Lower leg skin (tissue), 4 donors: ENCODE measurements around the gene CTAGE4. TPM values are rescaled to one million over a fixed set of nuclear protein-coding genes. Genes with fewer than 3 reads are reported as not detected.
"Not testable (repeated sequence)": the region's sequence is repeated elsewhere in the genome, so short reads cannot be mapped to it uniquely, and the experiment has no call there.

Source experiments
- DNase-seq, 2 donors: peaks; one replicate each; pipeline ENCODE4 v3.0.0-alpha.2; 2019; ENCODE audit warnings: low spot score in 2 of 2
- H3K4me3 ChIP-seq: fragments of 200-600 bp; sonication (generic); 2 replicates; pipeline ENCODE4 v1.5.1; 2017; ENCODE audit warnings: mild to moderate bottlenecking, low read depth; ENCODE audit not compliant: poor library complexity, severe bottlenecking
- POLR2A ChIP-seq, 2 donors: fragments of 450-650 bp; IDR thresholded peaks; one replicate each; pipeline ENCODE4 v1.6.1; 2016 to 2017; ENCODE audit warnings: antibody characterized with exemption in 2 of 2, mild to moderate bottlenecking in 1 of 2, moderate library complexity in 1 of 2
- WGBS, 2 donors: methylation state at CpG; one replicate each; pipeline ENCODE4 v1.1.5; 2018; 5-methylcytosine and 5-hydroxymethylcytosine counted together
- intact Hi-C: fragments of 100-400 bp; cut with DNase I; formaldehyde crosslinking; loops from one replicate; pipeline ENCODE4 v1.15.0; 2023; ENCODE audit warnings: low total_unique reads
- total RNA-seq, 4 donors: library from RNA; depleted of rRNA; stranded (reverse); fragments of >200 nt; gene quantifications; one replicate each; pipeline ENCODE4 v1.1.0, GENCODE V29; 2016
- TF ChIP-seq, protein P1 (sequence below), 3 donors: fragments of 450-650 bp; IDR thresholded peaks; one replicate each; pipeline ENCODE4 v1.5.1; 2016; ENCODE audit warnings: antibody characterized with exemption in 3 of 3, mild to moderate bottlenecking in 3 of 3, moderate library complexity in 2 of 3

The CTAGE4 gene
- 10 to 100 TPM in 2 of 4 donors, 1 to 10 TPM in 2; 4.8 to 28.2 (median 13.0) TPM for total RNA-seq

GRCh38 chr7:144183166-144183565, at the start of gene CTAGE4:
CTAGE4 (plus strand) TSS chr7:144183466; CDS start chr7:144183504, 38 bp downstream.
- H3K4me3 ChIP-seq, DNase-seq, intact Hi-C loops: not testable (repeated sequence)
- 94% methylated on average over 2 of the region's 19 CpGs; no CpG with 5 or more reads in 1 of the 2 donors for WGBS, 2 donors

DNA sequence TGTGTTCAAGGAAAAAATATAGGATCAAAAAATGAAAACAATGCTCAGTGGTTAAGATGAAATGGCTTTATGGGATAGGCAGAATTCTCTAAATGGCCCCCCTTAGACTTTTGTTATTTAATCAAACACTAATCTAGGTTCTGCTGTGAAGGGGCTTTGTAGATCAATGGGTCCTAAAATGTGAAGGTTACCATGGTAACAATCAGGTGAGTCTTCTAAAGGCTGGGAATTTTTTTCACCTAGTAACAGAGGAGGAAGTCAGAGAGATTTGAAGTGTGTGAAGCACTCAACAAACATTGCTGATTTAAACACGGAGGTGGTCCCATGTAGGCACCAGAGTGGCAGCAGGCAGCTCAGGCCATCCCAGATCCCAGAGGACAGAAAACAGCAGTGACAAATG, 49.1 kb upstream of the CTAGE4 start:
- H3K4me3 ChIP-seq: no peak overlapping the region
- intact Hi-C loops: no loop called here
- no peak for TF ChIP-seq POLR2A (IDR thresholded peaks at IDR 0.05)
- TF ChIP-seq, protein P1, sequence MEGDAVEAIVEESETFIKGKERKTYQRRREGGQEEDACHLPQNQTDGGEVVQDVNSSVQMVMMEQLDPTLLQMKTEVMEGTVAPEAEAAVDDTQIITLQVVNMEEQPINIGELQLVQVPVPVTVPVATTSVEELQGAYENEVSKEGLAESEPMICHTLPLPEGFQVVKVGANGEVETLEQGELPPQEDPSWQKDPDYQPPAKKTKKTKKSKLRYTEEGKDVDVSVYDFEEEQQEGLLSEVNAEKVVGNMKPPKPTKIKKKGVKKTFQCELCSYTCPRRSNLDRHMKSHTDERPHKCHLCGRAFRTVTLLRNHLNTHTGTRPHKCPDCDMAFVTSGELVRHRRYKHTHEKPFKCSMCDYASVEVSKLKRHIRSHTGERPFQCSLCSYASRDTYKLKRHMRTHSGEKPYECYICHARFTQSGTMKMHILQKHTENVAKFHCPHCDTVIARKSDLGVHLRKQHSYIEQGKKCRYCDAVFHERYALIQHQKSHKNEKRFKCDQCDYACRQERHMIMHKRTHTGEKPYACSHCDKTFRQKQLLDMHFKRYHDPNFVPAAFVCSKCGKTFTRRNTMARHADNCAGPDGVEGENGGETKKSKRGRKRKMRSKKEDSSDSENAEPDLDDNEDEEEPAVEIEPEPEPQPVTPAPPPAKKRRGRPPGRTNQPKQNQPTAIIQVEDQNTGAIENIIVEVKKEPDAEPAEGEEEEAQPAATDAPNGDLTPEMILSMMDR (IDR thresholded peaks at IDR 0.05): no peak
- WGBS, 2 donors: 68 to 85% methylated on average over 1 of the region's 1 CpG
- no peak for DNase-seq

GRCh38 chr7:144137501-144137900, 45.8 kb upstream of the CTAGE4 start:
- WGBS, 2 donors: 52 to 73% methylated on average over 1 of the region's 1 CpG

GRCh38 chr7:144142187-144142586, 41.1 kb upstream of the CTAGE4 start:
- 69 to 74% methylated on average over 3 of the region's 3 CpGs for WGBS, 2 donors
- intact Hi-C loops: no loop called here

More at GRCh38 chr7:144137501-144137900, 45.8 kb upstream of the CTAGE4 start:
- intact Hi-C loops: no loop called here
- DNase-seq: no peak
- H3K4me3 ChIP-seq: no peak overlapping the region
- TF ChIP-seq, protein P1 (IDR thresholded peaks at IDR 0.05): no peak
- TF ChIP-seq POLR2A (IDR thresholded peaks at IDR 0.05): no peak

DNA sequence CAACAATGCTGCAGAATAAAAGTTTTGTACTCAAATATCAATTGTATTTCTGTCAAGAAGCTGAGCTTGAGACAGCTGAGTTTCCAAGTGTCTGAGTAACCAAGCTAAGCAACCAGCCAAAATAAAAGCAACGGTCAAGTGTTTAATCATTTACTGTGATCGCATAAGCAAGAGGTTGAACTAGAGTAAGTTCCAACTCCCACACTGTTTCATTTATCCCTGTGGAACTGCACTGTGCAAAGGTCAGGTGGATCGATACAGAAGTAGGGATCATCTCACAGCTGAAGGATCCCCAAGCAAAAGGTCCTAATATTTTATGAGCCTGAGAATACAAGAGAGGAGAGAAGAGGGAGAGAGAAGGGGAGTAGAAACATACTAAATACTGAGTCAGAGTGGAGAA, 38.8 kb upstream of the CTAGE4 start:
- intact Hi-C loops: no loop called here
- WGBS, 2 donors: 92 to 94% methylated on average over 3 of the region's 3 CpGs
- TF ChIP-seq POLR2A (IDR thresholded peaks at IDR 0.05): no peak
- TF ChIP-seq, protein P1 (IDR thresholded peaks at IDR 0.05): no peak
- DNase-seq: no peak
- H3K4me3 ChIP-seq: no peak overlapping the region

More at GRCh38 chr7:144142187-144142586, 41.1 kb upstream of the CTAGE4 start:
- DNase-seq: no peak
- no peak overlapping the region for H3K4me3 ChIP-seq
- TF ChIP-seq, protein P1 (IDR thresholded peaks at IDR 0.05): no peak
- TF ChIP-seq POLR2A (IDR thresholded peaks at IDR 0.05): no peak

DNA sequence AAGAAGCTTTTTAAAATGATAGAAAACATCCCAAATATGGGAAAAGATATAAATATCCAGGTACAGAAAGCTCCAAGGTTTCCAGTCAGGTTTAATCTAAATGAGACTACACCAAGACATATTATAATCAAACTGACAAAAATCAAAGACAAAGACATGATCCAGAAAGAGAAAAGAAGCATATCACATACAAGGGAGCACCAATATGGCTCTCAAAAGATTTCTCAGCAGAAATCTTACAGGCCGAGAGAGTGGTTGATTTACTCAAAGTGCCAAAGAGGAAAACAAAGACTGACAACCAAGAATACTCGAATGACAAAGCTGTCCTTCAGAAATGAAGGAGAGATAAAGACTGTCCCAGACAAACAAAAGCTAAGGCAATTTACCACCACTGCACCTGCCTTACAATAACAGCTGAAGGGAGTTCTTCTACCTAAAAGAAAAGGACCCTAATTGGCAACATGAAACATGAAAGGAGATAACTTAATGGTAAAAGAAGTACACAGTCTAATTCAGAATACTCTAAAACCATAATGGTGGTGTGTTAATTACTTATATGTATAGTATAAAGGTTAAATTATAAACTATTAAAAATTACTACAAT, 34.9 kb upstream of the CTAGE4 start:
- intact Hi-C loops: no loop called here
- H3K4me3 ChIP-seq: no peak overlapping the region
- WGBS, 2 donors: 80 to 83% methylated on average over 2 of the region's 2 CpGs
- DNase-seq: no peak
- TF ChIP-seq, protein P1 (IDR thresholded peaks at IDR 0.05): no peak
- TF ChIP-seq POLR2A (IDR thresholded peaks at IDR 0.05): no peak
